ENCODE data around the gene SLC44A1. TPM values are rescaled to one million over a fixed set of nuclear protein-coding genes. Genes with fewer than 3 reads are reported as not detected.

The SLC44A1 gene
- total RNA-seq, 2 donors from 2014 or later = 22.2 to 27.1 TPM

DNA sequence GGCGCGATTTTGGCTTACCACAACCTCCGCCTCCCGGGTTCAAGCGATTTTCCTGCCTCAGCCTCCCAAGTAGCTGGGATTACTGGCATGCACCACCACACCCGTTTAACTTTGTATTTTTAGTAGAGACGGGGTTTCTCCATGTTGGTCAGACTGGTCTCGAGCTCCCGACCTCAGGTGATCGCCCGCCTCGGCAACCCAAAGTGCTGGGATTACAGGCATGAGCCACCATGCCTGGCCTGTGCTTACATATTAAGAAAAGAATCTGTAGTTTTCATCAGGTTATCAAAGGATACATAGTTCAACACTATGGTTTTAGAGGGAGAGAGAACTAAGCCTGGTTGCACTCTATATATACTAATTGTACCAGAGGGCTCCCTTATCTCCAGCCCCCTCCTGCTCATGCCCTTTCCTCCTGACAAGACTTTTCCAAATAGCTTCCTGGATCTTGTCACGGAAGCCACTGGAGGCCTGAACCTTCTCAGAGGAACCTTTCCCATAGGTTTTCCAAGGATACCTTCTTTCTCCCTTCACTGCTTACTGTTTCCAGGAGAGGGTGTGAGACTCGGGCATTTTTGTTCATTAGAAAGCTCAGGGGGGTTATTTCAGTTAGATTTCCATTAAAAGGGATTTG, 53.1 kb downstream of the SLC44A1 start:
- 94% methylated on average over 14 of the region's 14 CpGs for WGBS

DNA sequence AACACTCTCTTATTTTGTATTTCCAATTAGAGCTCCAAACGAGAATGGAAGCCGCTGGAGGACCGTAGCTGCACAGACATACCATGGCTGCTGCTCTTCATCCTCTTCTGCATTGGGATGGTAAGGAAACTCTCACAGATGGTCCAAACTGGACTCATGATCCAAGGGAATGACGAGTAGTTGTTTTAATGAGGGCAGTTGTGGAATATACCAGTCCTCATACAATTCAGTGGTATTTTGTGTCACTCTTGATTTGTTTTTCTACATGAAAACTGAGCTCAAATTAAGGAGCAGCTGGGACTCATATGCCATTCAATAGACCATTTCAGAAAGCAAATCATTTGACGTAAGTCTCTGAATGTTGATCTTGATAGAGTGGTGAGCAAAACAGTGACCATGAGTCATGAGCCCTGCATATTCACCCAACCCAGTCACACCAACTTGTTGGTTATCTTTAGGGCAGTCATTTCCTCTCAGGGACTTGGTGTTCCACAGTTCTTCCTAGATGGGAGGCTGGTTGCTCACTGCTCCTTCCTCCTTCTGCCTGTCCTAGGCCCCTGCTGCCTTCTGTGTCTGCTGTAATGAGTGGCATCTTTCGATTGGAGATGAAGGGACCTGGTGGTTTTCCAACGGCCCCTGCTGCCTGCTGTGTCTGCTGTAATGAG, 54.9 kb downstream of the SLC44A1 start:
- DNase-seq (ENCODE audit: low spot score) = no peak
- Histone ChIP-seq H3K27me3 (replicated peaks; ENCODE audit: insufficient read depth) (no peaks in the 10 kb centered on the region), H3K36me3 (no peaks in the 10 kb centered on the region), H3K4me3 (no peak overlapping the region), H3K9me3 (no peaks in the 10 kb centered on the region), H3K27ac (no peak overlapping the region), H3K4me1 (replicated peaks) (no peaks in the 10 kb centered on the region)
- intact Hi-C loops (cut with DNase I) = no loop called here
- TF ChIP-seq, protein P1, sequence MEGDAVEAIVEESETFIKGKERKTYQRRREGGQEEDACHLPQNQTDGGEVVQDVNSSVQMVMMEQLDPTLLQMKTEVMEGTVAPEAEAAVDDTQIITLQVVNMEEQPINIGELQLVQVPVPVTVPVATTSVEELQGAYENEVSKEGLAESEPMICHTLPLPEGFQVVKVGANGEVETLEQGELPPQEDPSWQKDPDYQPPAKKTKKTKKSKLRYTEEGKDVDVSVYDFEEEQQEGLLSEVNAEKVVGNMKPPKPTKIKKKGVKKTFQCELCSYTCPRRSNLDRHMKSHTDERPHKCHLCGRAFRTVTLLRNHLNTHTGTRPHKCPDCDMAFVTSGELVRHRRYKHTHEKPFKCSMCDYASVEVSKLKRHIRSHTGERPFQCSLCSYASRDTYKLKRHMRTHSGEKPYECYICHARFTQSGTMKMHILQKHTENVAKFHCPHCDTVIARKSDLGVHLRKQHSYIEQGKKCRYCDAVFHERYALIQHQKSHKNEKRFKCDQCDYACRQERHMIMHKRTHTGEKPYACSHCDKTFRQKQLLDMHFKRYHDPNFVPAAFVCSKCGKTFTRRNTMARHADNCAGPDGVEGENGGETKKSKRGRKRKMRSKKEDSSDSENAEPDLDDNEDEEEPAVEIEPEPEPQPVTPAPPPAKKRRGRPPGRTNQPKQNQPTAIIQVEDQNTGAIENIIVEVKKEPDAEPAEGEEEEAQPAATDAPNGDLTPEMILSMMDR (IDR thresholded peaks at IDR 0.05) = no peak
- TF ChIP-seq POLR2A (IDR thresholded peaks at IDR 0.05) (no peak), POLR2AphosphoS5 (IDR thresholded peaks at IDR 0.05) (no peak)
- WGBS = 87% methylated on average over 7 of the region's 7 CpGs

More for the DNA sequence above, 53.1 kb downstream of the SLC44A1 start:
- Histone ChIP-seq H3K27ac (no peak overlapping the region), H3K36me3 (no peaks in the 10 kb centered on the region), H3K4me3 (no peak overlapping the region), H3K9me3 (no peaks in the 10 kb centered on the region), H3K27me3 (replicated peaks; ENCODE audit: insufficient read depth) (no peaks in the 10 kb centered on the region), H3K4me1 (replicated peaks) (no peaks in the 10 kb centered on the region)
- intact Hi-C loops (cut with DNase I) = no loop called here
- no peak for DNase-seq (ENCODE audit: low spot score)
- TF ChIP-seq POLR2AphosphoS5 (IDR thresholded peaks at IDR 0.05) = no peak
- TF ChIP-seq POLR2A (IDR thresholded peaks at IDR 0.05) = no peak
- TF ChIP-seq, protein P1 (IDR thresholded peaks at IDR 0.05) = no peak

DNA sequence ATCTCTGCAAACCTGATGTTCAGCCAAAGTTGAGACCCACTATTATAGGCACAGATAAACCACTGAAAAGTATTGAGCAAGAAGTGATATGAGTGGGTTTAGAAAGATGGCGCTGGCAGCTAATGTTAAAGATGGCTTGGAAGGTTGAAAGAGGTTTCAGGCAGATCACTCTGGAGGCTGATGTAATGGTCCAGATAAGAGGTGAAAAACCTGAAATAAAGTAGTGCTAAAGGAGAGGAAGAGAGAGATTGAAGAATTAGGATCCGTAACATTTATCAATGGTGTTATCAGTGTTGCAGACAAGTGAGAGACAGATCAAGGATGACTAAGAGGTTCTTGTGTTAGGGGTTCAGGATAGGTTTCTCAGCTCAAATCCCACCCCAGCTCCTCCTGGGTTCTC, 58.3 kb downstream of the SLC44A1 start:
- H3K4me1 ChIP-seq (replicated peaks) = no peaks in the 10 kb centered on the region
- no peaks in the 10 kb centered on the region for H3K36me3 ChIP-seq
- TF ChIP-seq POLR2A (IDR thresholded peaks at IDR 0.05) = no peak
- TF ChIP-seq, protein P1 (IDR thresholded peaks at IDR 0.05) = no peak
- no peak for TF ChIP-seq POLR2AphosphoS5 (IDR thresholded peaks at IDR 0.05)
- H3K27me3 ChIP-seq (replicated peaks; ENCODE audit: insufficient read depth) = no peaks in the 10 kb centered on the region
- no peak overlapping the region for H3K27ac ChIP-seq
- intact Hi-C loops (cut with DNase I) = no loop called here
- DNase-seq (ENCODE audit: low spot score) = no peak
- H3K9me3 ChIP-seq = no peaks in the 10 kb centered on the region
- 95% methylated on average over 2 of the region's 2 CpGs for WGBS
- H3K4me3 ChIP-seq = no peak overlapping the region

DNA sequence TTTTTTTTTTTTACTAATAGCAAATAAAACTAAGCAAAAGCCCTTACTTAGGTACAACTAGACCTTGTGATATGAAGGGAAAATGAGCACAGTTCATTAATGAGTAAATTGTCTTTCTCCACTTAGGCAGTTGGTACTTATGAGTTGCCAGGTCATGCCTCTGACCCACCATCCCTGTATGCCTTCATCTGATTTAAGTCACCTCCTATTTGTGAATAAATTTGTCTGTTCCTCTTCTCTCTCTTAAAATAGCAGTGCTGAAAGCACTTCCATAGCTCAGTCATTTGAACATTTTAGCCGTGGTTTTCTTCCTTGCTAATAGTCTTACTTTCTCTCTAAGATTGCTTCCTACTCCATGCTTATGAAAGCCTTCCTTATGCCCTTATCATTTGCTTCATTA, 61.4 kb downstream of the SLC44A1 start:
- H3K27me3 ChIP-seq (replicated peaks; ENCODE audit: insufficient read depth) = no peaks in the 10 kb centered on the region
- 79% methylated on average over 1 of the region's 1 CpG for WGBS
- no peak for DNase-seq (ENCODE audit: low spot score)

More for the DNA sequence above, 61.4 kb downstream of the SLC44A1 start:
- H3K4me3 ChIP-seq = no peak overlapping the region
- TF ChIP-seq POLR2A (IDR thresholded peaks at IDR 0.05) (no peak), POLR2AphosphoS5 (IDR thresholded peaks at IDR 0.05) (no peak)
- TF ChIP-seq, protein P1 (IDR thresholded peaks at IDR 0.05) = no peak
- H3K36me3 ChIP-seq = no peaks in the 10 kb centered on the region
- H3K27ac ChIP-seq = no peak overlapping the region
- intact Hi-C loops (cut with DNase I) = no loop called here
- no peaks in the 10 kb centered on the region for H3K4me1 ChIP-seq (replicated peaks)
- no peaks in the 10 kb centered on the region for H3K9me3 ChIP-seq
